Measurements from ENCODE around the gene STAT3. TPM values are rescaled to one million over a fixed set of nuclear protein-coding genes. Genes with fewer than 3 reads are reported as not detected.
A peak's percentile ranks its signal among the peaks of the same experiment; 100 is the strongest.

The STAT3 gene
- total RNA-seq, 1 donor from 2014 or later = 181 TPM

DNA sequence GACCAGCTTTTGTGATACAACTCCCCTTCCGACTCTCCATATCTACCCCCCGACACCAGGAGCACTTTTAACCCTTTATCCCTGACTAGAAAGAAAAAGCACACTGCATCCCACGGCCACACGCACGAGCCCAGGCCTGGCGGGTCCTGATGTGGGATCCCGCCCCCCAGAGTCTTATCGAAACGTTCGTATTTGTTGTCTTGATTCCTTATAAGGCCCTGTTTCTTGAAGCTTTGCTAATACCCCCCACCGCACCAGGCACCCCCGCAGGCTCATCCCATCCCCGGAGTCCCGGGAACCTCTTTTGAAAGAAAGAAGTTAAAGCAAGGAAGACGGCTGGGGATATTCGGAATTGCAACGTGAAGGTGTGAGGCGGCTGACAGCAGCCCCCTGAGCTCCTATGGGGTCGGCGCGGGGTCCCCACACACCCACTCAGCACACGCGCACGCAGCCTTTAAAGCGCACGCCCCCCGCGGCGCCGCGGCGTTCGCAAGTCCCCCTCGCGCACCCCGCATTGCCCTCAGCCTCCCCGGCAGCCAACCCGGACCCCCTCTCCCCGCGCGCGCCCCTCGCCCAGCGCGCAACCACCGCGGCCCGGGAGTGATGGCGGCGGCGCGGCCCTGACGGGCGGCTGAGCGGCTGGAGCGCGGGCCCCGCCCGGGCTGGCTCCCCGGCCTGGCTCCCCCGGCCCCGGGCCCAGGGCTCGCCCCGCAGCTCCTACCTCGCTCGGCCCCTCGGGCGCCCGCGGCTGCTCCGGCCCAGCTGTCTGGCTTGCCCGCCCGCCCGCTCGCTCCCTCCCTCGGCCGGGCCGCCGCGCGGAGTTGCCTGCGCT, 112.5 kb downstream of the STAT3 start:
- DNase-seq (ENCODE audit: low spot score in 2 of 2) = no peak
- no peaks in the 10 kb centered on the region for H3K27me3 ChIP-seq
- TF ChIP-seq, protein P1, sequence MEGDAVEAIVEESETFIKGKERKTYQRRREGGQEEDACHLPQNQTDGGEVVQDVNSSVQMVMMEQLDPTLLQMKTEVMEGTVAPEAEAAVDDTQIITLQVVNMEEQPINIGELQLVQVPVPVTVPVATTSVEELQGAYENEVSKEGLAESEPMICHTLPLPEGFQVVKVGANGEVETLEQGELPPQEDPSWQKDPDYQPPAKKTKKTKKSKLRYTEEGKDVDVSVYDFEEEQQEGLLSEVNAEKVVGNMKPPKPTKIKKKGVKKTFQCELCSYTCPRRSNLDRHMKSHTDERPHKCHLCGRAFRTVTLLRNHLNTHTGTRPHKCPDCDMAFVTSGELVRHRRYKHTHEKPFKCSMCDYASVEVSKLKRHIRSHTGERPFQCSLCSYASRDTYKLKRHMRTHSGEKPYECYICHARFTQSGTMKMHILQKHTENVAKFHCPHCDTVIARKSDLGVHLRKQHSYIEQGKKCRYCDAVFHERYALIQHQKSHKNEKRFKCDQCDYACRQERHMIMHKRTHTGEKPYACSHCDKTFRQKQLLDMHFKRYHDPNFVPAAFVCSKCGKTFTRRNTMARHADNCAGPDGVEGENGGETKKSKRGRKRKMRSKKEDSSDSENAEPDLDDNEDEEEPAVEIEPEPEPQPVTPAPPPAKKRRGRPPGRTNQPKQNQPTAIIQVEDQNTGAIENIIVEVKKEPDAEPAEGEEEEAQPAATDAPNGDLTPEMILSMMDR (IDR thresholded peaks at IDR 0.05) = no peak
- H3K36me3 ChIP-seq = no peaks in the 10 kb centered on the region
- no peaks in the 10 kb centered on the region for H3K9me3 ChIP-seq
- peak overlapping the region; percentile 93 to 94 for H3K4me3 ChIP-seq
- peaks cover 0 to 12% of the 10 kb centered on the region in 2 donors for H3K4me1 ChIP-seq
- intact Hi-C loops (cut with DNase I) = loop anchor here (2.0 to 5.0 kb wide), 3 partner anchors 27 to 83 kb away; partner anchors contain the start of gene GHDC
- H3K27ac ChIP-seq = peak overlapping the region; percentile 87 to 88

GRCh38 chr17:42274812-42275526, 113.3 kb downstream of the STAT3 start:
- DNase-seq (ENCODE audit: low spot score in 2 of 2) = no peak
- no peaks in the 10 kb centered on the region for H3K36me3 ChIP-seq
- H3K4me1 ChIP-seq = peaks cover 0 to 12% of the 10 kb centered on the region in 2 donors
- intact Hi-C loops (cut with DNase I) = loop anchor here (2.0 to 5.0 kb wide), 3 partner anchors 26 to 83 kb away; partner anchors contain the start of gene GHDC
- H3K27ac ChIP-seq = peak overlapping the region; percentile 24 to 87
- no peaks in the 10 kb centered on the region for H3K27me3 ChIP-seq
- H3K9me3 ChIP-seq = no peaks in the 10 kb centered on the region
- peak overlapping the region; percentile 93 to 94 for H3K4me3 ChIP-seq
- TF ChIP-seq, protein P1 (IDR thresholded peaks at IDR 0.05) = no peak

DNA sequence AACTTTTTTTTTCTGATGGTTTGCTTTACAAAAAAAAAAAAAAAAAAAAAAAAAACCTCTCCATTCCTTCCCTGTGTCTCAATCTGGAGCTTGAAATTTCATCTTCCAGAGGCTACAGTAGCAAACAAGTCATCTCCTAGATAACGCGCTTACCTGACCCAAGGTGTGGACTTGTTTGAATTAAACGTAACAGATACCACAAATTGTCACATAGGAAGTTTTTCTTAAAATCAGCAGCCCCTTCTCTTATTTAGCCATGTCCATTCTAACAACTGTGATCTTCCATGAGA, 114.0 kb downstream of the STAT3 start:
- TF ChIP-seq, protein P1 (IDR thresholded peaks at IDR 0.05) = no peak
- Histone ChIP-seq H3K9me3 (no peaks in the 10 kb centered on the region), H3K27ac (no peak overlapping the region), H3K4me3 (peak overlapping the region in 1 of 2 donors; percentile 93), H3K27me3 (no peaks in the 10 kb centered on the region), H3K4me1 (peaks cover 0 to 12% of the 10 kb centered on the region in 2 donors), H3K36me3 (no peaks in the 10 kb centered on the region)
- intact Hi-C loops (cut with DNase I) = loop anchor here (2.0 kb wide), 1 partner anchor 25 kb away; no protein-coding TSS in a partner anchor
- DNase-seq (ENCODE audit: low spot score in 2 of 2) = no peak

GRCh38 chr17:42273474-42274252, 114.6 kb downstream of the STAT3 start:
- TF ChIP-seq, protein P1 (IDR thresholded peaks at IDR 0.05) = no peak
- Histone ChIP-seq H3K4me1 (peaks cover 0 to 12% of the 10 kb centered on the region in 2 donors), H3K36me3 (no peaks in the 10 kb centered on the region), H3K4me3 (no peak overlapping the region), H3K27me3 (no peaks in the 10 kb centered on the region), H3K9me3 (no peaks in the 10 kb centered on the region), H3K27ac (no peak overlapping the region)
- no peak for DNase-seq (ENCODE audit: low spot score in 2 of 2)
- intact Hi-C loops (cut with DNase I) = loop anchor here (2.0 kb wide), 1 partner anchor 25 kb away; no protein-coding TSS in a partner anchor

GRCh38 chr17:42272162-42272907, 115.9 kb downstream of the STAT3 start:
- Histone ChIP-seq H3K27ac (no peak overlapping the region), H3K27me3 (no peaks in the 10 kb centered on the region), H3K4me1 (peaks cover 0 to 12% of the 10 kb centered on the region in 2 donors), H3K4me3 (no peak overlapping the region), H3K9me3 (no peaks in the 10 kb centered on the region), H3K36me3 (no peaks in the 10 kb centered on the region)
- TF ChIP-seq, protein P1 (IDR thresholded peaks at IDR 0.05) = no peak
- intact Hi-C loops (cut with DNase I) = no loop called here
- no peak for DNase-seq (ENCODE audit: low spot score in 2 of 2)
